ENCODE data around the gene GPX6. TPM values are rescaled to one million over a fixed set of nuclear protein-coding genes. Genes with fewer than 3 reads are reported as not detected.

GPX6 gene
- total and polyA plus RNA-seq, 2 of the 13 experiments (the other 11 are each of a cell fraction or from before 2014, with no cell fraction given), result not detected

Other genes with a start within 250 kb of the GPX6 start
- gene ZSCAN26, start 248.7 kb downstream of the GPX6 start, total RNA-seq (2016; rRNA removed; fragmentation: Illumina TruSeq; extraction: Trizol), result 15.6 and 18.5 TPM in 2 replicates
- 12.0 and 13.4 TPM in 2 replicates for gene ZSCAN26, start 248.7 kb downstream of the GPX6 start, polyA plus RNA-seq (2011; rRNA removed)
- gene PGBD1, start 234.2 kb downstream of the GPX6 start, total RNA-seq (2016; rRNA removed; fragmentation: Illumina TruSeq; extraction: Trizol), result 6.9 and 8.5 TPM in 2 replicates
- gene PGBD1, start 234.2 kb downstream of the GPX6 start, polyA plus RNA-seq (2011; rRNA removed), result 3.6 and 4.3 TPM in 2 replicates
- gene ZSCAN31, start 179.6 kb downstream of the GPX6 start, total RNA-seq (2016; rRNA removed; fragmentation: Illumina TruSeq; extraction: Trizol), result 6.2 and 7.2 TPM in 2 replicates
- 3.6 and 5.3 TPM in 2 replicates for gene ZSCAN31, start 179.6 kb downstream of the GPX6 start, polyA plus RNA-seq (2011; rRNA removed)
- 7.4 and 8.1 TPM in 2 replicates for gene ZKSCAN3, start 165.8 kb downstream of the GPX6 start, total RNA-seq (2016; rRNA removed; fragmentation: Illumina TruSeq; extraction: Trizol)
- 3.3 and 3.6 TPM in 2 replicates for gene ZKSCAN3, start 165.8 kb downstream of the GPX6 start, polyA plus RNA-seq (2011; rRNA removed)
- 8.9 and 9.8 TPM in 2 replicates for gene ZSCAN12, start 116.0 kb downstream of the GPX6 start, total RNA-seq (2016; rRNA removed; fragmentation: Illumina TruSeq; extraction: Trizol)
- gene ZSCAN12, start 116.0 kb downstream of the GPX6 start, polyA plus RNA-seq (2011; rRNA removed), result 2.6 and 2.8 TPM in 2 replicates
- gene ZSCAN23, start 72.3 kb downstream of the GPX6 start, total RNA-seq (2016; rRNA removed; fragmentation: Illumina TruSeq; extraction: Trizol), result 0.91 and 1.2 TPM in 2 replicates
- 0.29 and 0.35 TPM in 2 replicates for gene ZSCAN23, start 72.3 kb downstream of the GPX6 start, polyA plus RNA-seq (2011; rRNA removed)
- gene GPX5, start 10.1 kb upstream of the GPX6 start, total RNA-seq (2016; rRNA removed; fragmentation: Illumina TruSeq; extraction: Trizol), result not detected in 2 replicates
- not detected in 2 replicates for gene GPX5, start 10.1 kb upstream of the GPX6 start, polyA plus RNA-seq (2011; rRNA removed)